Lower leg skin (tissue), 3 donors: ENCODE measurements around the gene LIMS2.

Experiments
- POLR2A ChIP-seq, 2 donors: fragments of 450-650 bp; IDR thresholded peaks; one replicate each; pipeline ENCODE4 v1.6.1; 2016 to 2017; ENCODE audit warnings: antibody characterized with exemption in 2 of 2, mild to moderate bottlenecking in 1 of 2, moderate library complexity in 1 of 2
- TF ChIP-seq, protein P1 (sequence below), 3 donors: fragments of 450-650 bp; IDR thresholded peaks; one replicate each; pipeline ENCODE4 v1.5.1; 2016; ENCODE audit warnings: antibody characterized with exemption in 3 of 3, mild to moderate bottlenecking in 3 of 3, moderate library complexity in 2 of 3

DNA sequence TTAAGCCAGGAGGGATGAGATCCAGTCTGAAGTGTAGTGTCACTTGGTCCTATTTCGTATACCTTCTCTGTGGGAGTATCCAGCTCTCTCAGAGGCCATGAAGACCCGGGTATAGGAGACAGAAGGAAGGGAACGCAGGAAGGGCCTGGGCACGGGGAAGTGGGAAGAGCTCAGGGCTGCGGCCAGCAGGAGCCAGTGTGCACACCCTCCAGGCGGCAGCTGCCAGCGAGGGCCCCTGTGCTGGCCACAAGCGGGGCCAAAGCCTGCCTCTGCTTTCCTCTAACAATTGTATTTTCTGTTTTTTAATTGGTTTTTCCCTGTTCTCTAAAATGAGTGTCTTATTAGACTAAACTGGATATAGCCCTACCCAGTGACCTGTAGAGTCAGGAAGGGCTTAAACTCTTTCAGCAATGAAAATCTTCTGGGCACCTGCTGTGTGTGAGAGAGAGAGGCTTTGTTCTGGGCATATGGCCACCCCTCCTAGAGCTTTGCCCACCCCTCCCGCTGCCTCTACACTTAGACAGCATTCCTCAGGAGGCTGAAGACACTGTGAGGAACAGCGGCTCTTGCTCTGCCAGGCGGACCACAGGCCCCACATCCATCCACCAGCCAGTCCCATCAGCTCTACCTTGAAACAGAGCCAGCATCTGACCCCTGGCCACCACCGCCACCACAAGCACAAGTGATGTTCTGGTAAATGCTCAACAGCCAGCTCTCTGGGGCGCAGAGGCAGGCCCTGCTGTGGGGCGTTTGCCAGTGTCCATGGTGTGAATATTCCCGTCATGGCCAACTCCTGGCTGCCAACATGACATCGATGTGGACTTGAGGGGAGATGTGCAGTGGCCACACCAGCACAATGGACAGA, 19.9 kb downstream of the LIMS2 start:
- TF ChIP-seq, protein P1, sequence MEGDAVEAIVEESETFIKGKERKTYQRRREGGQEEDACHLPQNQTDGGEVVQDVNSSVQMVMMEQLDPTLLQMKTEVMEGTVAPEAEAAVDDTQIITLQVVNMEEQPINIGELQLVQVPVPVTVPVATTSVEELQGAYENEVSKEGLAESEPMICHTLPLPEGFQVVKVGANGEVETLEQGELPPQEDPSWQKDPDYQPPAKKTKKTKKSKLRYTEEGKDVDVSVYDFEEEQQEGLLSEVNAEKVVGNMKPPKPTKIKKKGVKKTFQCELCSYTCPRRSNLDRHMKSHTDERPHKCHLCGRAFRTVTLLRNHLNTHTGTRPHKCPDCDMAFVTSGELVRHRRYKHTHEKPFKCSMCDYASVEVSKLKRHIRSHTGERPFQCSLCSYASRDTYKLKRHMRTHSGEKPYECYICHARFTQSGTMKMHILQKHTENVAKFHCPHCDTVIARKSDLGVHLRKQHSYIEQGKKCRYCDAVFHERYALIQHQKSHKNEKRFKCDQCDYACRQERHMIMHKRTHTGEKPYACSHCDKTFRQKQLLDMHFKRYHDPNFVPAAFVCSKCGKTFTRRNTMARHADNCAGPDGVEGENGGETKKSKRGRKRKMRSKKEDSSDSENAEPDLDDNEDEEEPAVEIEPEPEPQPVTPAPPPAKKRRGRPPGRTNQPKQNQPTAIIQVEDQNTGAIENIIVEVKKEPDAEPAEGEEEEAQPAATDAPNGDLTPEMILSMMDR (IDR thresholded peaks at IDR 0.05) = no peak
- no peak for TF ChIP-seq POLR2A (IDR thresholded peaks at IDR 0.05)
